Panc1 (cell line): ENCODE results near the gene C16orf82.

Experiments
- CTCF ChIP-seq: fragments of 450-650 bp; IDR thresholded peaks from 2 replicates; pipeline ENCODE4 v1.5.1; 2017; ENCODE audit warnings: mild to moderate bottlenecking
- POLR2AphosphoS5 ChIP-seq: IDR thresholded peaks from 2 replicates; pipeline ENCODE4 v1.6.1; 2012; ENCODE audit warnings: mild to moderate bottlenecking, low read depth, low read length, moderate library complexity

GRCh38 chr16:27048316-27048715 is 18.4 kb upstream of the C16orf82 start:
- no peak for TF ChIP-seq CTCF
- no peak for TF ChIP-seq POLR2AphosphoS5
